Head of caudate nucleus (tissue), 42 donors: ENCODE results near the gene XPNPEP2.
A peak's percentile ranks its signal among the peaks of the same experiment; 100 is the strongest.

Experiments
- DNase-seq, 42 donors: peaks; one replicate each; pipeline versions ENCODE4 v3.0.0 to v3.0.0-alpha.2; 2020 to 2021; ENCODE audit warnings: mixed read lengths in 7 of 42
- intact Hi-C: fragments of 100-400 bp; cut with DNase I; formaldehyde crosslinking; loops from one replicate; pipeline ENCODE4 v1.15.0; 2022

Gene XPNPEP2

GRCh38 chrX:129744861-129745321 lies 6.1 kb downstream of the XPNPEP2 start:
- intact Hi-C loops: no loop called here
- no peak for DNase-seq

- DNase-seq: peak in 1 of 42 donors; percentile 4
- intact Hi-C loops: no loop called here
These were observed 8.0 kb downstream of the XPNPEP2 start for GRCh38 chrX:129746557-129747470.

- intact Hi-C loops: no loop called here
- DNase-seq: peak in 1 of 42 donors; percentile 2
These were observed 8.8 kb downstream of the XPNPEP2 start for GRCh38 chrX:129747533-129747932.

GRCh38 chrX:129748305-129748704 lies 9.5 kb downstream of the XPNPEP2 start:
- DNase-seq: no peak
- intact Hi-C loops: no loop called here

GRCh38 chrX:129749069-129749468 lies 10.3 kb downstream of the XPNPEP2 start:
- intact Hi-C loops: no loop called here
- no peak for DNase-seq

- intact Hi-C loops: no loop called here
- DNase-seq: no peak
These were observed 12.2 kb downstream of the XPNPEP2 start for GRCh38 chrX:129750971-129751370.

GRCh38 chrX:129754056-129755024 lies 15.6 kb downstream of the XPNPEP2 start:
- intact Hi-C loops: no loop called here
- peak in 2 of 42 donors; percentile 4 to 23 for DNase-seq

GRCh38 chrX:129755779-129756650 lies 17.2 kb downstream of the XPNPEP2 start:
- intact Hi-C loops: no loop called here
- no peak for DNase-seq

GRCh38 chrX:129759576-129760061 lies 20.8 kb downstream of the XPNPEP2 start:
- intact Hi-C loops: no loop called here
- peak; percentile 8 to 77 (median 57) for DNase-seq

- DNase-seq: peak in 1 of 42 donors; percentile 24
- intact Hi-C loops: no loop called here
These were observed 21.4 kb downstream of the XPNPEP2 start for GRCh38 chrX:129760155-129760554.

GRCh38 chrX:129760981-129761380 lies 22.2 kb downstream of the XPNPEP2 start:
- intact Hi-C loops: no loop called here
- no peak for DNase-seq

- DNase-seq: no peak
These were observed 22.8 kb downstream of the XPNPEP2 start for GRCh38 chrX:129761596-129761995.

GRCh38 chrX:129762448-129762847 lies 23.7 kb downstream of the XPNPEP2 start:
- DNase-seq: no peak
- intact Hi-C loops: no loop called here

More at GRCh38 chrX:129761596-129761995, 22.8 kb downstream of the XPNPEP2 start:
- intact Hi-C loops: no loop called here

- DNase-seq: no peak
- intact Hi-C loops: no loop called here
These were observed 24.9 kb downstream of the XPNPEP2 start for GRCh38 chrX:129763666-129764065.

GRCh38 chrX:129768186-129768585 lies 29.4 kb downstream of the XPNPEP2 start:
- intact Hi-C loops: no loop called here
- no peak for DNase-seq

GRCh38 chrX:129768586-129769466 lies 30.0 kb downstream of the XPNPEP2 start:
- intact Hi-C loops: no loop called here
- no peak for DNase-seq

- intact Hi-C loops: no loop called here
- DNase-seq: no peak
These were observed 30.8 kb downstream of the XPNPEP2 start for GRCh38 chrX:129769467-129770154.
